Brain microvascular endothelial cell (primary cell): ENCODE data around the gene UPF3B.
"Not testable (repeated sequence)": the region's sequence is repeated elsewhere in the genome, so short reads cannot be mapped to it uniquely, and the experiment has no call there.

Experiments used
- DNase-seq: peaks from one replicate; pipeline ENCODE4 v3.0.0-alpha.2; 2020
- H3K27ac ChIP-seq: fragments of 250-450 bp; sonication (Bioruptor Pico); 2 replicates; pipeline ENCODE4 v1.5.1; 2020; ENCODE audit warnings: mild to moderate bottlenecking, moderate library complexity
- H3K27me3 ChIP-seq: fragments of 250-450 bp; sonication (Bioruptor Pico); replicated peaks from 2 replicates; pipeline ENCODE4 v1.5.1; 2020; ENCODE audit warnings: mild to moderate bottlenecking
- H3K36me3 ChIP-seq: fragments of 250-450 bp; sonication (Bioruptor Pico); replicated peaks from 2 replicates; pipeline ENCODE4 v1.5.1; 2020; ENCODE audit warnings: mild to moderate bottlenecking
- H3K4me3 ChIP-seq: 2 replicates; pipeline ENCODE4 v1.5.1; 2011; ENCODE audit warnings: low read depth, mild to moderate bottlenecking, control low read depth, low read length, moderate library complexity
- in situ Hi-C: cut with HindIII; loops from 2 replicates; pipeline ENCODE4 v1.10.0; 2017; ENCODE audit warnings: low sequenced_read_pairs, low pct_ligation_motif_present
- TF ChIP-seq, protein P1 (sequence below): IDR thresholded peaks from 2 replicates; pipeline ENCODE4 v1.5.1; 2011; ENCODE audit warnings: low read depth, mild to moderate bottlenecking, moderate library complexity, low read length, control low read depth, inconsistent platforms; ENCODE audit errors: missing control alignments

UPF3B gene

DNA sequence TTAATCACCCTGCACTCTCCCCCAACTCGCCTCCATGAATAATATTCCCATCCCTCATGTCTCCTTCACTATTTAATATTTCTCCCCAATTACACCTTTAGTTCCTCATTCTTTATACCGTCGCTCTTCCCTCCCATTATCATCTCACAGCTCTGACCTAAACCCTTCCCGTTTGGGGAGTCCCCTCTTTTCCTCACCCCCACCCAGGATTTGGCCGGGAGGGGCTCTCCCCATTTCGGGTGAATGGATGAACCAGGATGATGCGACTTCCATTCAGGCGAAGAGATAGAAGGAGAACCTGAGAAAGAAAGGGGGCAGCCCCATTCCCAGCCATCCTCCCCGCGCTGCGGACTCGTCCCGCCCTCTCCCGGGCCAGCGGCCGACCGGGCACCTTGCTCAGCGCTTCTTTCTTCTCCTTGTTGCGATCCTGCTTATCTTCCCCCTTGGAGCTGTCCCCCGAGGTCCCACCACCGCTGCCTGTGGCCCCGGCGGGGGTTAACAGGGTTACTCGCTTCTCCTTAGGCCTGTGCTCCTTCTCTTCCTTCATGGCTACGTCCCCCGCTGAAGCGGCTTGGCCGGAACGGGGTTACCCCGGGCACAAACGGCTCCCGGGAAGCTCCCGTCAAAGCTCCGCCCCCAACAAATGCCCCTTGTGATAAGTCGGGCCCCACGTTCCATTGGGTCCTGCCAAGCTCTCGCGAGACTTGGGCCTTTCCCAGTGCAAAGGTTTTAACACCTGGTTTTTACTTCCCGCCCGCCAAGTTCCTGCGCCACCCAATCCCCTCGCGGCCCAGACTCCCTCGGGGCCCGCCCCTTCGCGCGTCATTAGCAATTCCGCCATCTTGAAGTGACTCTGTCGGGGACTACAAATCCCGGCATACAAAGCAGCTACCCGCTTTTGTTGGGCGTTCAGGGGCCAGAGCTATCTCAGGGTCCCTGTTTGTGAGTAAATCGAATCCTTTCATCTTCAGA, at the start of gene UPF3B:
TSS of gene UPF3B (minus strand) at position 582 of the 972 bp plus-strand sequence. CDS start at position 547, 35 bp downstream.
- Histone ChIP-seq H3K36me3 (no peaks in the 10 kb centered on the region), H3K4me3 (peak within 1 kb of the TSS; percentile 75), H3K27ac (peak within 1 kb of the TSS; percentile 81), H3K27me3 (no peaks in the 10 kb centered on the region)
- DNase-seq, result peak; percentile 96
- TF ChIP-seq, protein P1, sequence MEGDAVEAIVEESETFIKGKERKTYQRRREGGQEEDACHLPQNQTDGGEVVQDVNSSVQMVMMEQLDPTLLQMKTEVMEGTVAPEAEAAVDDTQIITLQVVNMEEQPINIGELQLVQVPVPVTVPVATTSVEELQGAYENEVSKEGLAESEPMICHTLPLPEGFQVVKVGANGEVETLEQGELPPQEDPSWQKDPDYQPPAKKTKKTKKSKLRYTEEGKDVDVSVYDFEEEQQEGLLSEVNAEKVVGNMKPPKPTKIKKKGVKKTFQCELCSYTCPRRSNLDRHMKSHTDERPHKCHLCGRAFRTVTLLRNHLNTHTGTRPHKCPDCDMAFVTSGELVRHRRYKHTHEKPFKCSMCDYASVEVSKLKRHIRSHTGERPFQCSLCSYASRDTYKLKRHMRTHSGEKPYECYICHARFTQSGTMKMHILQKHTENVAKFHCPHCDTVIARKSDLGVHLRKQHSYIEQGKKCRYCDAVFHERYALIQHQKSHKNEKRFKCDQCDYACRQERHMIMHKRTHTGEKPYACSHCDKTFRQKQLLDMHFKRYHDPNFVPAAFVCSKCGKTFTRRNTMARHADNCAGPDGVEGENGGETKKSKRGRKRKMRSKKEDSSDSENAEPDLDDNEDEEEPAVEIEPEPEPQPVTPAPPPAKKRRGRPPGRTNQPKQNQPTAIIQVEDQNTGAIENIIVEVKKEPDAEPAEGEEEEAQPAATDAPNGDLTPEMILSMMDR, result no peak
- in situ Hi-C loops, result no loop called here

GRCh38 chrX:119900976-119901375, 48.2 kb upstream of the UPF3B start:
- Histone ChIP-seq H3K36me3 (no peaks in the 10 kb centered on the region), H3K4me3 (no peak overlapping the region), H3K27me3 (no peaks in the 10 kb centered on the region), H3K27ac (no peak overlapping the region)
- TF ChIP-seq, protein P1, result no peak
- in situ Hi-C loops, result no loop called here
- DNase-seq, result no peak

GRCh38 chrX:119899125-119899524, 46.4 kb upstream of the UPF3B start:
- in situ Hi-C loops, result no loop called here
- H3K27ac ChIP-seq, result no peak overlapping the region
- no peaks in the 10 kb centered on the region for H3K27me3 ChIP-seq
- TF ChIP-seq, protein P1, result no peak
- H3K36me3 ChIP-seq, result no peaks in the 10 kb centered on the region
- no peak for DNase-seq
- H3K4me3 ChIP-seq, result no peak overlapping the region

- in situ Hi-C loops, result no loop called here
- H3K36me3 ChIP-seq, result no peaks in the 10 kb centered on the region
- TF ChIP-seq, protein P1, result no peak
- no peaks in the 10 kb centered on the region for H3K27me3 ChIP-seq
- no peak within 1 kb of the TSS for H3K27ac ChIP-seq
- H3K4me3 ChIP-seq, result no peak within 1 kb of the TSS
- DNase-seq, result no peak
Measured at GRCh38 chrX:119895843-119896326, 43.1 kb upstream of the UPF3B start, which contains the start of gene AKAP14. AKAP14 (plus strand) TSS chrX:119895893; CDS start chrX:119903224, 7,331 bp downstream.

GRCh38 chrX:119891961-119892692, 39.4 kb upstream of the UPF3B start:
- H3K27me3 ChIP-seq, in situ Hi-C loops: not testable (repeated sequence)

GRCh38 chrX:119890626-119891025, 37.9 kb upstream of the UPF3B start:
- in situ Hi-C loops, H3K27me3 ChIP-seq, H3K27ac ChIP-seq, H3K36me3 ChIP-seq, H3K4me3 ChIP-seq, DNase-seq: not testable (repeated sequence)

More at GRCh38 chrX:119891961-119892692, 39.4 kb upstream of the UPF3B start:
- not testable (repeated sequence) for H3K36me3 ChIP-seq, H3K4me3 ChIP-seq, DNase-seq, H3K27ac ChIP-seq
